Measurements from ENCODE around the gene RTP2.

DNA sequence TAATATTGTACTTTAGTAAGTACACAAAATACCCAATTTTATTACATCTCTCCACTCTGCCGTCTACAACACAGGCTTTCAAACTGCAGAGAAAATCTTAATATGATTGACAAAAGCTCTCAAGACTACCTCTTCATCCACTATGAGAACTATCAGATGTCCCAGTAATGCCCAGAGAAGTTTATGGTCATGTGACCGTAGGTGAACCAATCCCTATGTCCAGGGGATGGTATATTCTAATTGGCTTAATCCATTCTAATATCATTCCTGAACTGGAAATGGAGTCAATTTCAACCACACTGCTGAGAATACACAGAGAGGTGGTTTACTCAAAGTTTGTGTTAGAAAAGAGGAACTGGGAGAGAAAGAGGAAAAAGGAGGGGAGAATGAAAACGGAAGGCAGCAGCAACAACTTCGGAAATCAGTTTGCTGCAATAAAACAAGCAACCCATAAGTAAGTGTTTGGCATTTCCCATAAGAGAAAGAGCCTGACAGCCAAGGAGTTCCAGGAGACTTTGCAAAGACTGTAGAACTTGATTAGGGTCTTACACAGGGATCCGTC lies 39.4 kb downstream of the RTP2 start:
- TF ChIP-seq, protein P1, sequence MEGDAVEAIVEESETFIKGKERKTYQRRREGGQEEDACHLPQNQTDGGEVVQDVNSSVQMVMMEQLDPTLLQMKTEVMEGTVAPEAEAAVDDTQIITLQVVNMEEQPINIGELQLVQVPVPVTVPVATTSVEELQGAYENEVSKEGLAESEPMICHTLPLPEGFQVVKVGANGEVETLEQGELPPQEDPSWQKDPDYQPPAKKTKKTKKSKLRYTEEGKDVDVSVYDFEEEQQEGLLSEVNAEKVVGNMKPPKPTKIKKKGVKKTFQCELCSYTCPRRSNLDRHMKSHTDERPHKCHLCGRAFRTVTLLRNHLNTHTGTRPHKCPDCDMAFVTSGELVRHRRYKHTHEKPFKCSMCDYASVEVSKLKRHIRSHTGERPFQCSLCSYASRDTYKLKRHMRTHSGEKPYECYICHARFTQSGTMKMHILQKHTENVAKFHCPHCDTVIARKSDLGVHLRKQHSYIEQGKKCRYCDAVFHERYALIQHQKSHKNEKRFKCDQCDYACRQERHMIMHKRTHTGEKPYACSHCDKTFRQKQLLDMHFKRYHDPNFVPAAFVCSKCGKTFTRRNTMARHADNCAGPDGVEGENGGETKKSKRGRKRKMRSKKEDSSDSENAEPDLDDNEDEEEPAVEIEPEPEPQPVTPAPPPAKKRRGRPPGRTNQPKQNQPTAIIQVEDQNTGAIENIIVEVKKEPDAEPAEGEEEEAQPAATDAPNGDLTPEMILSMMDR (conservative IDR thresholded peaks at IDR 0.05; ENCODE audit: low read depth, low read length): no peak
- no peak for TF ChIP-seq EZH2phosphoT487 (IDR thresholded peaks at IDR 0.05; ENCODE audit: borderline replicate concordance, low read length)
- no peak for TF ChIP-seq EZH2 (IDR thresholded peaks at IDR 0.05; ENCODE audit: low read length, unreplicated experiment)

All from PC-3 (cell line).